AG09309 (cell line): ENCODE measurements around the gene UGT2B7.

Experiments
- DNase-seq: peaks from one replicate; pipeline ENCODE4 v3.0.0-alpha.2; 2010; ENCODE audit warnings: low read depth
- H3K4me3 ChIP-seq: 2 replicates; pipeline ENCODE4 v1.5.1; 2011; ENCODE audit warnings: mild to moderate bottlenecking, low read depth, low read length, moderate library complexity; ENCODE audit not compliant: control insufficient read depth
- TF ChIP-seq, protein P1 (sequence below): IDR thresholded peaks from 2 replicates; pipeline ENCODE4 v1.5.1; 2011; ENCODE audit warnings: mild to moderate bottlenecking, low read depth, low read length, inconsistent platforms; ENCODE audit not compliant: insufficient read depth, control insufficient read depth; ENCODE audit errors: missing control alignments

Gene UGT2B7

GRCh38 chr4:69147334-69147733, 51.1 kb downstream of the UGT2B7 start:
- H3K4me3 ChIP-seq: no peak overlapping the region
- TF ChIP-seq, protein P1, sequence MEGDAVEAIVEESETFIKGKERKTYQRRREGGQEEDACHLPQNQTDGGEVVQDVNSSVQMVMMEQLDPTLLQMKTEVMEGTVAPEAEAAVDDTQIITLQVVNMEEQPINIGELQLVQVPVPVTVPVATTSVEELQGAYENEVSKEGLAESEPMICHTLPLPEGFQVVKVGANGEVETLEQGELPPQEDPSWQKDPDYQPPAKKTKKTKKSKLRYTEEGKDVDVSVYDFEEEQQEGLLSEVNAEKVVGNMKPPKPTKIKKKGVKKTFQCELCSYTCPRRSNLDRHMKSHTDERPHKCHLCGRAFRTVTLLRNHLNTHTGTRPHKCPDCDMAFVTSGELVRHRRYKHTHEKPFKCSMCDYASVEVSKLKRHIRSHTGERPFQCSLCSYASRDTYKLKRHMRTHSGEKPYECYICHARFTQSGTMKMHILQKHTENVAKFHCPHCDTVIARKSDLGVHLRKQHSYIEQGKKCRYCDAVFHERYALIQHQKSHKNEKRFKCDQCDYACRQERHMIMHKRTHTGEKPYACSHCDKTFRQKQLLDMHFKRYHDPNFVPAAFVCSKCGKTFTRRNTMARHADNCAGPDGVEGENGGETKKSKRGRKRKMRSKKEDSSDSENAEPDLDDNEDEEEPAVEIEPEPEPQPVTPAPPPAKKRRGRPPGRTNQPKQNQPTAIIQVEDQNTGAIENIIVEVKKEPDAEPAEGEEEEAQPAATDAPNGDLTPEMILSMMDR: no peak
- DNase-seq: no peak

GRCh38 chr4:69154021-69154420, 57.7 kb downstream of the UGT2B7 start:
- TF ChIP-seq, protein P1: no peak
- DNase-seq: no peak
- H3K4me3 ChIP-seq: no peak overlapping the region

DNA sequence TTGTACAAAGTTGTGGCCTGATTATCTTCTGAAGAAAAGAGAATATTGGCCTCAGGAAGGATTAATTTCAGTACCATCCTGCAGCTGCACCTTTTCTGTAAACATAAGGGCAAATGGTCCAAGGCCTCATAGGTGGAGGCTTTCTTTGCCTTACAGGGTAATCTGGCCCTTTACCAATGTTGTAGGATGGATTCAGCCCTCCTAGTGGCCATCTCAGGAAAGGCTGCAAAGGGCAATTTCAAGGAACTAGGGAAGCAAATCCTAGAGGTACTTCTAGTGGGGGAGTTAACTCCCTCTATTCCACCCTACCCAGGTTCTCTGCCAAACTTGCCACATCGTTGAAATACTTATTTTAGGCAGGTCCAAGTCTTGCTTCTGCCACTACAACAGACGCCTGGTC, 60.6 kb downstream of the UGT2B7 start:
- H3K4me3 ChIP-seq: no peak overlapping the region
- TF ChIP-seq, protein P1: no peak
- DNase-seq: no peak
